Activated CD4-positive, alpha-beta memory T cell treated with anti-CD3 and anti-CD28 coated beads for 36 hours (primary cell): ENCODE measurements around the gene PRRT4. TPM values are rescaled to one million over a fixed set of nuclear protein-coding genes. Genes with fewer than 3 reads are reported as not detected.

Experiments used
- CTCF ChIA-PET: fragments of 350-600 bp; sonication (Branson Sonifier 250); formaldehyde crosslinking; loops from one replicate; lab custom pipeline; 2021; ENCODE audit warnings: antibody characterized with exemption, inconsistent platforms; lab: Charles Lee
- POLR2A ChIA-PET: fragments of 350-600 bp; sonication (Branson Sonifier 250); formaldehyde crosslinking; loops from one replicate; lab custom pipeline; 2021; ENCODE audit warnings: antibody characterized with exemption; lab: Charles Lee
- DNase-seq: peaks from one replicate; pipeline ENCODE4 v3.0.0-alpha.2; 2020
- H3K27ac Mint-ChIP-seq: one replicate; pipeline ENCODE4 v1.8.0; 2021; ENCODE audit warnings: mixed read lengths
- H3K27me3 Mint-ChIP-seq: one replicate; pipeline ENCODE4 v1.8.0; 2021; ENCODE audit warnings: mixed read lengths
- H3K36me3 Mint-ChIP-seq: one replicate; pipeline ENCODE4 v1.8.0; 2021; ENCODE audit warnings: mixed read lengths
- H3K4me1 Mint-ChIP-seq: one replicate; pipeline ENCODE4 v1.8.0; 2021; ENCODE audit warnings: low read depth, mixed read lengths
- H3K4me3 Mint-ChIP-seq: one replicate; pipeline ENCODE4 v1.8.0; 2021; ENCODE audit warnings: mild to moderate bottlenecking, mixed read lengths
- H3K9me3 Mint-ChIP-seq: one replicate; pipeline ENCODE4 v1.8.0; 2021; ENCODE audit warnings: mixed read lengths
- intact Hi-C: fragments of 100-400 bp; cut with micrococcal nuclease; formaldehyde crosslinking; loops from one replicate; pipeline ENCODE4 v1.15.1; 2023
- total RNA-seq, 2 experiments: library from RNA; stranded (reverse); gene quantifications; one replicate each; pipeline ENCODE4 v1.2.3, GENCODE V29; 2021

PRRT4 gene
- total RNA-seq, 2 experiments from 2014 or later: 0.10 to 0.12 TPM

GRCh38 chr7:128335730-128336129 is 25.8 kb downstream of the PRRT4 start:
- POLR2A ChIA-PET: no interaction called here
- H3K27me3 Mint-ChIP-seq: no peaks in the 10 kb centered on the region
- H3K4me3 Mint-ChIP-seq: no peak overlapping the region
- intact Hi-C loops: no loop called here
- no peak for DNase-seq
- H3K36me3 Mint-ChIP-seq: peaks cover 53% of the 10 kb centered on the region
- no peak overlapping the region for H3K27ac Mint-ChIP-seq
- CTCF ChIA-PET: interaction anchor here (0.7 to 1.7 kb wide), 2 partner anchors 14 to 52 kb away, joined by 4 to 6 read pairs; no protein-coding TSS in a partner anchor
- peaks cover 4% of the 10 kb centered on the region for H3K4me1 Mint-ChIP-seq
- no peaks in the 10 kb centered on the region for H3K9me3 Mint-ChIP-seq

DNA sequence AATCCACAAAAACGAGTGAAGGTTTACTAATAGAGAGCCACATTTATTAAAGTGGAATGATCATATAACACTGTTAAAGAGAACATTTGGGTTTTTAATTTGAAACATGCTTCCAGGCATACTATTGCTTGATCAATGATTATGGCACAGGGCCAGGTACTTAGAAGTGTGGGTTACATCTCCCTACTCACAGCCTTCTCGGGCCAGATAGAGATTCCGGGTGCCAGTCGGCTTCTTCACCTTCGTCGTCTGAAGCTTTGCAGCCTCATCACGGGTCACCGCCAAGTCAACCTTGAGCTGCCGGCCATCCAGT is 37.2 kb downstream of the PRRT4 start:
- Mint-ChIP-seq H3K27me3 (no peaks in the 10 kb centered on the region), H3K4me3 (no peak overlapping the region), H3K27ac (no peak overlapping the region), H3K4me1 (peaks cover 13% of the 10 kb centered on the region), H3K36me3 (peaks cover 49% of the 10 kb centered on the region), H3K9me3 (no peaks in the 10 kb centered on the region)
- ChIA-PET CTCF (no interaction called here), POLR2A (no interaction called here)
- intact Hi-C loops: no loop called here
- no peak for DNase-seq

- H3K9me3 Mint-ChIP-seq: no peaks in the 10 kb centered on the region
- no peak overlapping the region for H3K27ac Mint-ChIP-seq
- ChIA-PET POLR2A (no interaction called here), CTCF (interaction anchor here (1.2 kb wide), 1 partner anchor 115 kb away, joined by 4 read pairs; no protein-coding TSS in a partner anchor)
- H3K4me3 Mint-ChIP-seq: no peak overlapping the region
- no peak for DNase-seq
- peaks cover 54% of the 10 kb centered on the region for H3K36me3 Mint-ChIP-seq
- intact Hi-C loops: no loop called here
- peaks cover 13% of the 10 kb centered on the region for H3K4me1 Mint-ChIP-seq
- no peaks in the 10 kb centered on the region for H3K27me3 Mint-ChIP-seq
These were observed 37.8 kb downstream of the PRRT4 start for GRCh38 chr7:128323459-128324367.

GRCh38 chr7:128323040-128323439 is 38.5 kb downstream of the PRRT4 start:
- ChIA-PET POLR2A (no interaction called here), CTCF (interaction anchor here (1.0 to 1.2 kb wide), 2 partner anchors 12 to 114 kb away, joined by 4 read pairs; no protein-coding TSS in a partner anchor)
- intact Hi-C loops: no loop called here
- Mint-ChIP-seq H3K36me3 (peaks cover 55% of the 10 kb centered on the region), H3K4me3 (no peak overlapping the region), H3K27me3 (no peaks in the 10 kb centered on the region), H3K9me3 (no peaks in the 10 kb centered on the region), H3K27ac (no peak overlapping the region), H3K4me1 (peaks cover 13% of the 10 kb centered on the region)
- DNase-seq: no peak

- Mint-ChIP-seq H3K4me1 (peaks cover 13% of the 10 kb centered on the region), H3K27ac (no peak overlapping the region), H3K4me3 (no peak overlapping the region), H3K9me3 (no peaks in the 10 kb centered on the region), H3K36me3 (peaks cover 61% of the 10 kb centered on the region), H3K27me3 (no peaks in the 10 kb centered on the region)
- DNase-seq: no peak
- intact Hi-C loops: no loop called here
- POLR2A ChIA-PET: no interaction called here
- CTCF ChIA-PET: interaction anchor here (1.0 to 1.4 kb wide), 4 partner anchors 12 to 113 kb away, joined by 4 to 6 read pairs (median 4); no protein-coding TSS in a partner anchor
These were observed 39.3 kb downstream of the PRRT4 start for GRCh38 chr7:128322040-128322643.

DNA sequence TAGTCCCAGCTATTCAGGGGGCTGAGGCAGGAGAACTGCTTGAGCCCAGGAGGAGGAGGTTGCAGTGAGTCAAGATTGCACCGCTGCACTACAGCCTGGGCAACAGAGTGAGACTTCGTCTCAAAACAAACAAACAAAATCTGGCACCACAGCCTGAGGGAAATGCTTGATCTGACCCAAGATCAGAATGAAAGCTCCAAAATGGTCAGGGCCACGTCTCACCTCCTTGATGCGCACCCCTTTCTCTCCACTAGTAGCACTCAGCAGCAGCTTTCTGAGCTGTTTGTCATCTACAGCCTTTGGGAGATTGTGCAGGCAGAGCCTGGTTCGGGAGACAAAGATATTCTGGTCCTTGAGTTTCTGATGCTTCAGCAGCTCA is 40.5 kb downstream of the PRRT4 start:
- no peak for DNase-seq
- no peak overlapping the region for H3K4me3 Mint-ChIP-seq

GRCh38 chr7:128318691-128319090 is 42.8 kb downstream of the PRRT4 start:
- H3K36me3 Mint-ChIP-seq: peaks cover 65% of the 10 kb centered on the region
- H3K4me3 Mint-ChIP-seq: no peak overlapping the region

More for the DNA sequence above, 40.5 kb downstream of the PRRT4 start:
- H3K9me3 Mint-ChIP-seq: no peaks in the 10 kb centered on the region
- intact Hi-C loops: no loop called here
- ChIA-PET CTCF (interaction anchor here (0.7 to 1.4 kb wide), 4 partner anchors 9 to 106 kb away, joined by 3 to 6 read pairs (median 4); no protein-coding TSS in a partner anchor), POLR2A (no interaction called here)
- peaks cover 13% of the 10 kb centered on the region for H3K4me1 Mint-ChIP-seq
- H3K27ac Mint-ChIP-seq: peak overlapping the region; percentile 36
- H3K36me3 Mint-ChIP-seq: peaks cover 61% of the 10 kb centered on the region
- no peaks in the 10 kb centered on the region for H3K27me3 Mint-ChIP-seq

DNA sequence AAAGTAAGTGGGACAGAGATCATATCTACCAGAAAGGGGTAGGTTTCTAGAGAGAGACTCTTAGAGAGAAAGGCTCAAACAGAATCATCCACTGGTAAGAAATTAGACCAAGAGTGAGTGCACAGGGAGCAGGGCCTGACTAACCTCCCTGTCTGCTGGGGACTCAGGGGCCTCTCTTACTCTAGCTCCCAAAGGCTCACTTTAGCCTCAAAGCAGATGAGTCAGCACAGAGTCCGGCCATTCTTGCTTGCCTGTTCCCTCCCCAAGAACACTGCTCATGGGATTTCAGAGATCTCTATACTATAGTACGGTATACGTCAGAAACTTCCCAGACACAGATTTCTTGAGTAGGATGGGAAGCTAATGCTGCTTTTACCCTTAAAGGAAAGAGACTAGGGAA is 50.5 kb downstream of the PRRT4 start:
- no peaks in the 10 kb centered on the region for H3K9me3 Mint-ChIP-seq
- no peaks in the 10 kb centered on the region for H3K27me3 Mint-ChIP-seq
- no peak overlapping the region for H3K4me3 Mint-ChIP-seq
- no peak for DNase-seq
- POLR2A ChIA-PET: no interaction called here
- intact Hi-C loops: no loop called here
- no peak overlapping the region for H3K27ac Mint-ChIP-seq
- H3K36me3 Mint-ChIP-seq: peaks cover 62% of the 10 kb centered on the region
- CTCF ChIA-PET: interaction anchor here (1.3 kb wide), 1 partner anchor 36 kb away, joined by 5 read pairs; no protein-coding TSS in a partner anchor
- no peaks in the 10 kb centered on the region for H3K4me1 Mint-ChIP-seq

More at GRCh38 chr7:128318691-128319090, 42.8 kb downstream of the PRRT4 start:
- Mint-ChIP-seq H3K9me3 (no peaks in the 10 kb centered on the region), H3K27me3 (no peaks in the 10 kb centered on the region), H3K4me1 (peaks cover 13% of the 10 kb centered on the region), H3K27ac (no peak overlapping the region)
- intact Hi-C loops: no loop called here
- ChIA-PET CTCF (no interaction called here), POLR2A (no interaction called here)
- DNase-seq: no peak

GRCh38 chr7:128310499-128310898 is 51.0 kb downstream of the PRRT4 start:
- Mint-ChIP-seq H3K27me3 (no peaks in the 10 kb centered on the region), H3K27ac (no peak overlapping the region), H3K4me1 (no peaks in the 10 kb centered on the region), H3K36me3 (peaks cover 60% of the 10 kb centered on the region), H3K4me3 (no peak overlapping the region), H3K9me3 (no peaks in the 10 kb centered on the region)
- ChIA-PET POLR2A (no interaction called here), CTCF (interaction anchor here (1.3 kb wide), 1 partner anchor 37 kb away, joined by 5 read pairs; no protein-coding TSS in a partner anchor)
- DNase-seq: no peak
- intact Hi-C loops: no loop called here

DNA sequence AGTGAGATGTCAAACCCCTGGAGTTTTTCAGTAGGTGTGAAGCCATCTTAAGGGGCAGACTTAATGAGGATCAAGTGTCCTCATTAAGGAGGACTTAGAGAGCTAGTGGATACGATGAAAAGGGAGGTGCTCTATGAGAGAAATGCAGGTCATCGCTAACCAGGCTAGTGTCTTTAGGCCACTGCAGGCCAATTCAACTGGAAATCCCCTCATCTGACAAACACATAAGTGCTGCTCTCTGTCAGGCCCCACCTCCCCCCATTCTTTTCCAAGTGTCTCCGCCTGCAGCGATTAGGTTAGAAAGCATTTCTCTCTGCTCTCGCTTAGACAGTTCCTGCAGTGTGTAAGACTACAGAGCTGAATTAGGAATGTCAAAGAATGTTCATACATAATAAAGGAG is 51.5 kb downstream of the PRRT4 start:
- intact Hi-C loops: no loop called here
- DNase-seq: no peak
- Mint-ChIP-seq H3K4me3 (no peak overlapping the region), H3K9me3 (no peaks in the 10 kb centered on the region), H3K27ac (no peak overlapping the region), H3K4me1 (no peaks in the 10 kb centered on the region), H3K27me3 (no peaks in the 10 kb centered on the region), H3K36me3 (peaks cover 58% of the 10 kb centered on the region)
- ChIA-PET CTCF (no interaction called here), POLR2A (no interaction called here)

DNA sequence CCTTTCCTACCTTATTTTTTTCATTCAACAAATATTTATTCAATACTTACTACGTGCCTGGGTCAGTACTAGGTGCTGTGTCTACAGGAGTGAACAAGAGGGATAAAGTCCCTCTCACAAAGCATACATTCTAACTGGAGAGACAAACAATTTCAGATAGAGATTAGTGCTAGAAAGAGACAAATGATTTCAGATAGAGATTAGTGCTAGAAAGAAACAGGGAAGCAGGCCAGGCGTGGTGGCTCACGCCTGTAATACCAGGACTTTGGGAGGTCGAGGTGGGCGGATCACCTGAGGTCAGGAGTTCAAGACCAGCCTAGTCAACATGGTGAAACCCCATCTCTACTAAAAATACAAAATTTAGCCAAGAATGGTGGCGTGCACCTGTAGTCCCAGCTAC is 52.4 kb downstream of the PRRT4 start:
- POLR2A ChIA-PET: no interaction called here
- CTCF ChIA-PET: interaction anchor here (0.6 kb wide), 1 partner anchor 1518 kb away, joined by 3 read pairs; no protein-coding TSS in a partner anchor
- intact Hi-C loops: no loop called here
- Mint-ChIP-seq H3K4me3 (no peak overlapping the region), H3K36me3 (peaks cover 53% of the 10 kb centered on the region), H3K27me3 (no peaks in the 10 kb centered on the region), H3K4me1 (no peaks in the 10 kb centered on the region), H3K27ac (no peak overlapping the region), H3K9me3 (no peaks in the 10 kb centered on the region)
- no peak for DNase-seq

- ChIA-PET POLR2A (no interaction called here), CTCF (no interaction called here)
- Mint-ChIP-seq H3K36me3 (peaks cover 42% of the 10 kb centered on the region), H3K9me3 (no peaks in the 10 kb centered on the region), H3K27me3 (no peaks in the 10 kb centered on the region), H3K4me3 (no peak overlapping the region), H3K4me1 (no peaks in the 10 kb centered on the region), H3K27ac (no peak overlapping the region)
- DNase-seq: no peak
- intact Hi-C loops: no loop called here
These were observed 54.4 kb downstream of the PRRT4 start for GRCh38 chr7:128307061-128307460.
